Coronary artery (tissue), 2 donors: Measurements from ENCODE around the gene ZNF232.
A peak's percentile ranks its signal among the peaks of the same experiment; 100 is the strongest.

Experiments
- DNase-seq: peaks from one replicate; pipeline ENCODE4 v3.0.0-alpha.2; 2017; ENCODE audit warnings: low spot score
- H3K27ac ChIP-seq, 2 donors: fragments of 200-600 bp; sonication (generic); one replicate each; pipeline ENCODE4 v1.5.1; 2016 to 2019
- H3K4me3 ChIP-seq: fragments of 200-600 bp; sonication (generic); 2 replicates; pipeline ENCODE4 v1.5.1; 2016; ENCODE audit warnings: mild to moderate bottlenecking, moderate library complexity
- TF ChIP-seq, protein P1 (sequence below): fragments of 200-600 bp; sonication (generic); IDR thresholded peaks from one replicate; pipeline ENCODE4 v1.5.1; 2019; ENCODE audit warnings: antibody characterized with exemption

ZNF232 gene

DNA sequence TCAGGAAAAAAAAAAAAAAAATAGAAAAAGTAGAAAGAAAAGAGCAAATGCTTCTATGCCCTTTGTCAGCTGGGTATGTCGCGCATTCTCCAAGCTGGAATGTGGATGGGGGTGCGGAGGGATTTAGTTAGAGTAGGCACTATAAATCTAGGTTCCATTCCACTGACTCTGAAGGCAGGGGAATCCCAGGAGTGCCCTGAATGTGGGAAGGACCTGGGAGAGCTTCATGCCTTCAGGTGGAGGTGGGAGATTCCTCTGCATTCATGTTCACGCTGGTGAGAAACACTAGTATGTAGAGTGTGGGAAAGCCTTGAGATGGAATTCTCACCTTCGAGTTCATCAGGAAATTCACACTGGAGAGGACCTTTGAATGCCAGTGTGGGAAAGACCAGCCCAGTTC is 12.4 kb downstream of the ZNF232 start:
- TF ChIP-seq, protein P1, sequence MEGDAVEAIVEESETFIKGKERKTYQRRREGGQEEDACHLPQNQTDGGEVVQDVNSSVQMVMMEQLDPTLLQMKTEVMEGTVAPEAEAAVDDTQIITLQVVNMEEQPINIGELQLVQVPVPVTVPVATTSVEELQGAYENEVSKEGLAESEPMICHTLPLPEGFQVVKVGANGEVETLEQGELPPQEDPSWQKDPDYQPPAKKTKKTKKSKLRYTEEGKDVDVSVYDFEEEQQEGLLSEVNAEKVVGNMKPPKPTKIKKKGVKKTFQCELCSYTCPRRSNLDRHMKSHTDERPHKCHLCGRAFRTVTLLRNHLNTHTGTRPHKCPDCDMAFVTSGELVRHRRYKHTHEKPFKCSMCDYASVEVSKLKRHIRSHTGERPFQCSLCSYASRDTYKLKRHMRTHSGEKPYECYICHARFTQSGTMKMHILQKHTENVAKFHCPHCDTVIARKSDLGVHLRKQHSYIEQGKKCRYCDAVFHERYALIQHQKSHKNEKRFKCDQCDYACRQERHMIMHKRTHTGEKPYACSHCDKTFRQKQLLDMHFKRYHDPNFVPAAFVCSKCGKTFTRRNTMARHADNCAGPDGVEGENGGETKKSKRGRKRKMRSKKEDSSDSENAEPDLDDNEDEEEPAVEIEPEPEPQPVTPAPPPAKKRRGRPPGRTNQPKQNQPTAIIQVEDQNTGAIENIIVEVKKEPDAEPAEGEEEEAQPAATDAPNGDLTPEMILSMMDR = no peak
- no peak overlapping the region for H3K27ac ChIP-seq
- H3K4me3 ChIP-seq = no peak overlapping the region
- DNase-seq = no peak

DNA sequence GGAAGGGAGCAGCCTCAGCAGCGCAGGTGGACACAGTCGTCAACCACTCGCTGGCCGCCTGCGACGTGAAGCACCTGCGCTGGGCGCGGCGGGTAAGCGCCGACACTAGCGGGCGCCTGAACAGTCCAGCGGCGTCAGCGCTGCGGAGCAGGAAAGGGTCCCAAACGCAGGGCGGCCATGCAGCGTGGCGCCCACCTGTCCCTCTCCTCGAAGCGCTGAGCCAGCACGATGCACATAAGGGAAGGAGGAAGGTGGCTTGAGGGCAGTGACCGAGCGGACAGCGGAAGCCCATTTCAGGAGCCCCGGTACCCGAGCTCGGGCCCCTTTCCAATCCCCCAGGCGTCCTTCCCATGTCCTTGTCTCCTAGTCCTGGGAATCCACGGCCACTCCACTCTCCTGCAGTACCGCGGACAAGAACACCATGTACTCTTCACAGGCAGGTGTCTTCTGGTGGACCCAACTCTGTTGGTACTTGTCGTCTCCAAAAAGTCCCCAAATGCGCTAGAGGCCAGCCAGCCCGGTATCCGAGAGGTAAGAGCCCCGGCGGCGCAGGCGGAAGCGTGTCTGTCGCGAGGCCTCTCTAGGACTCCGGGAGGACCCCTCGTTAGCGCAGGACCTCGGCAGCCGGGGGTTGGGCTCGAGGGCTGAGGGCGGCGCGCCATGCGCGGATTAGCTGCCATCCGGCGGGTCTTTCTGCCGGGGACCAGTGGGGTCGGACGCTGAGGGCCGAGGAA is 14.4 kb downstream of the ZNF232 start:
- Histone ChIP-seq H3K4me3 (peak overlapping the region; percentile 65), H3K27ac (peak overlapping the region in 1 of 2 donors; percentile 29)
- TF ChIP-seq, protein P1 = no peak
- no peak for DNase-seq

DNA sequence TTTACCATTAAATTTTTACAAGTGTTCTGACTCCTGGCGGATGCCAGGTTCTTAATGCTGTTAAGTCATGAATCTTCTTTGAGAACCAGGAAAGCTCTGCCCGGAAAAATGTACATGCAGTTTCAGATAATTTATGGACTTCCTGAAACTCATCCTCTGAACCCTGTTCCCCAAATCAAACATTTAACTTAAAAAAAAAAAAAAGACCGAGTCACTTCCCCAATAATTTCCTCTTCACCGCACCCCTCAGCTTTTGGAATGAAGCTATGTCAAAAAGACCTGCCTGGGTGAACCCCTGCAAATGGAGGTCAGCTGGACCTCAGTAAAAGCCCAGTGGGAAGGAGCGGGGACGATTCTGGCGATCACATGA is 15.0 kb downstream of the ZNF232 start:
- H3K4me3 ChIP-seq = peak overlapping the region; percentile 65
- peak overlapping the region in 1 of 2 donors; percentile 29 for H3K27ac ChIP-seq
- DNase-seq = no peak
- TF ChIP-seq, protein P1 = no peak

DNA sequence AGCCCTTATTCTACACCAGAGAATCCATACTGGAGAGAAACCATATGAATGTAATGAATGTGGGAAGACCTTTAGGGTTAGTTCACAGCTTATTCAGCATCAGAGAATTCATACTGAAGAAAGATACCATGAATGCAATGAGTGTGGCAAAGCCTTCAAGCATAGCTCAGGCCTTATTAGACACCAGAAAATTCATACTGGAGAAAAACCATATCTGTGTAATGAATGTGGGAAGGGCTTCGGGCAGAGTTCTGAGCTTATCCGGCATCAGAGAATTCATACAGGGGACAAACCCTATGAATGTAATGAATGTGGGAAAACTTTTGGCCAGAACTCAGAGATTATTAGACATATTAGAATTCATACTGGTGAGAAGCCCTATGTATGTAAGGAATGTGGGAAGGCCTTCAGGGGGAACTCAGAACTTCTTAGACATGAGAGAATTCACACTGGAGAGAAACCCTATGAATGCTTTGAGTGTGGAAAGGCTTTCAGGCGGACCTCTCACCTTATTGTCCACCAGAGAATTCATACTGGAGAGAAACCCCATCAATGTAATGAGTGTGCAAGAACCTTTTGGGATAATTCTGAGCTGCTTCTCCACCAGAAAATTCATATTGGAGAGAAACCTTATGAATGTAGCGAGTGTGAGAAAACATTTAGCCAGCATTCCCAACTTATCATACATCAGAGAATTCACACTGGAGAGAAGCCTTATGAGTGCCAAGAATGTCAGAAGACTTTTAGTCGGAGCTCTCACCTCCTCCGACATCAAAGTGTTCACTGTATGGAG is 19.3 kb downstream of the ZNF232 start:
- H3K4me3 ChIP-seq = no peak overlapping the region

DNA sequence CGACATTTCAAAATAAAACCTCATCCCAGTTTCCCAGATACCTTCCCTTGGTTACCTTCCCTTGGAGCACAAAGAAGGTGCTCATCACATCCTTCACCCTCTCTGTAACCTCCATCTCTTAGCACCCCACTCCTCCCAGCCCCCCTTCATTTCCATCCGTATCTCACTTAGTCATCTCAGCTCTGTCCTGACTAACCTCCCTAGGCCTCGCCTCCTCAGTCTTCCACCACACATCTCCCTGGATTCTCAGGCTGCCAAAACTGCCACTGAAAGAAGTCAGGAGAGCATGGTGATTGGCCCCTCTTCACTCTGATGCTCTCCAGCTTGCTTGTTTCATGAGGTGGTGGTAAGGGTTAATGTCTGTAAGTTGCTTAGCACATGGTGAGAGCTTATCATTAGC is 31.1 kb downstream of the ZNF232 start:
- Histone ChIP-seq H3K4me3 (no peak overlapping the region), H3K27ac (no peak overlapping the region)
- no peak for DNase-seq
- TF ChIP-seq, protein P1 = no peak

More for the DNA sequence above, 19.3 kb downstream of the ZNF232 start:
- no peak overlapping the region for H3K27ac ChIP-seq
- TF ChIP-seq, protein P1 = no peak
- no peak for DNase-seq

DNA sequence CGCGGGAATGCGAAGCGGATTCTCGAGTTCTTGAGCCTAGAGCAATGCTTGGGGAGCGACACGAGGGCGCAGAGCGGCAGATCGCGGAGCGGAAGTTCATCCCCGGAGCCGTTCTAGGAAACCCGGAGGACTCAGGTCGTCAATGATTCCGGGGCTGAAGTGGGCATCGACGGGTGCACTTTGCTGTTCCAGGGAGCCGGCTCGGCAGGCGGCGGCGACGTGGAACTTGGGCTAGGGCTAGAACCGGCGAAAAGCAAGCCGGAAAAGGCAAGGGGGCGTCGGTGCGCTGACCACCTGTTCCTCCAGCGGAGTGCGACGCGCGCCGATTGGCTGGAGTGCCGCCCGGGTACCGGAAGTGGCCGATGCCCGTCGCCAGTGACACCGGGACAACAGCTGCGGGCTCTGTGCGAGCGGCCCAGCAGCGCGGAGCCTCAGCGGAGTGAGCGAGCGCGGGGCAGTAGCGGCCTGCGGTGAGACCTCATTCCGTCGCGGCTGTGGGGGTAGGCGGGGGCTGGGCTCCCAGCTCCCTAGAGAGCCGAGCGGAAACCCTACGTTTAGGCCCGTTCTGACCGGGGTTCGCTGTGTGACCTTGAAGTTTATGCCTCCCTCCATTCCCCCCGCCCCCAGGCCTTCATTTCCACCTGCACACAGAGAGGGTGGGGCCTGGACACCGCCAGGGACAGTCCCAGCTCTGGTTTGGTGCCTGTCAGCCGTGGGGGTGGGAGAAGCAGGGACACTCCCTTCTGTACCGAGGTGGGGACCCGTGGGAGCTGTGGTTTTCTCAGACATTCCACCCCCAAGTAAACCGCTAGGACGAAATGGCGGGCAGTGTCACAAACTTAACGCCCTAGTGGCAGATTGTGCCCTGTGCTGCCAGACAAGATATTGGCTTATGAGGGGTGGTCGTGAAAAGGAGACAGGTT is 33.3 kb downstream of the ZNF232 start, which contains the start of gene ZFP3:
Gene ZFP3 (plus strand): TSS at position 362 of the 923 bp plus-strand sequence. CDS start 13,038 bp downstream, outside the sequence.
- TF ChIP-seq, protein P1 = no peak
- DNase-seq = peak; percentile 89
- H3K27ac ChIP-seq = peak within 1 kb of the TSS; percentile 58 to 87
- H3K4me3 ChIP-seq = peak within 1 kb of the TSS; percentile 93
